ENCODE measurements around the gene PLEKHM3. TPM values are rescaled to one million over a fixed set of nuclear protein-coding genes. Genes with fewer than 3 reads are reported as not detected.

PLEKHM3 gene
- total RNA-seq, 1 donor = 13.8 TPM

DNA sequence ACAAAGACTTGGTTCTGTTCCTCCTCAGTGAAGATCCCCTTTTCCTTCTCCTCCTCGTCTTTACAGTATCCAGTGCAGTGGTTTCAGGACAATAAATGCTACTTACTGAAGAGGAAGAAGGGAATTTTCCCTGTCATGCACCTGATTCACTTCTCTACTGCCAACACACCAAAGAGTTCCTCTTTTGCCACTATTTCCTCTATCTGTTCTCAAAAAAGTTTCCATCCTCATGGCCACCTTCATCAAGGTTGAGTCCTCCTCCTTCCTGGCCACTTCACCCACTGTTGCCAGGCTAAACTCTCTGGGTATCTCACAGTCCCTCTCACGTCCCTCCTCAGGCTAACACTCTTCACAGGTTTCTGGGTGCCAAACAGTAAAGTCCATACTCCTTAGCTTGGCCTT lies 41.7 kb downstream of the PLEKHM3 start:
- no peak for DNase-seq (ENCODE audit: low read depth)
- TF ChIP-seq, protein P1, sequence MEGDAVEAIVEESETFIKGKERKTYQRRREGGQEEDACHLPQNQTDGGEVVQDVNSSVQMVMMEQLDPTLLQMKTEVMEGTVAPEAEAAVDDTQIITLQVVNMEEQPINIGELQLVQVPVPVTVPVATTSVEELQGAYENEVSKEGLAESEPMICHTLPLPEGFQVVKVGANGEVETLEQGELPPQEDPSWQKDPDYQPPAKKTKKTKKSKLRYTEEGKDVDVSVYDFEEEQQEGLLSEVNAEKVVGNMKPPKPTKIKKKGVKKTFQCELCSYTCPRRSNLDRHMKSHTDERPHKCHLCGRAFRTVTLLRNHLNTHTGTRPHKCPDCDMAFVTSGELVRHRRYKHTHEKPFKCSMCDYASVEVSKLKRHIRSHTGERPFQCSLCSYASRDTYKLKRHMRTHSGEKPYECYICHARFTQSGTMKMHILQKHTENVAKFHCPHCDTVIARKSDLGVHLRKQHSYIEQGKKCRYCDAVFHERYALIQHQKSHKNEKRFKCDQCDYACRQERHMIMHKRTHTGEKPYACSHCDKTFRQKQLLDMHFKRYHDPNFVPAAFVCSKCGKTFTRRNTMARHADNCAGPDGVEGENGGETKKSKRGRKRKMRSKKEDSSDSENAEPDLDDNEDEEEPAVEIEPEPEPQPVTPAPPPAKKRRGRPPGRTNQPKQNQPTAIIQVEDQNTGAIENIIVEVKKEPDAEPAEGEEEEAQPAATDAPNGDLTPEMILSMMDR (IDR thresholded peaks at IDR 0.05; ENCODE audit: insufficient read depth, low read depth, low read length) = no peak
- no peak overlapping the region for H3K4me3 ChIP-seq (ENCODE audit: low read depth, low read length)

GRCh38 chr2:207978177-207978948 lies 47.0 kb downstream of the PLEKHM3 start:
- H3K4me3 ChIP-seq (ENCODE audit: low read depth, low read length) = no peak overlapping the region
- no peak for DNase-seq (ENCODE audit: low read depth)
- TF ChIP-seq, protein P1 (IDR thresholded peaks at IDR 0.05; ENCODE audit: insufficient read depth, low read depth, low read length) = no peak

DNA sequence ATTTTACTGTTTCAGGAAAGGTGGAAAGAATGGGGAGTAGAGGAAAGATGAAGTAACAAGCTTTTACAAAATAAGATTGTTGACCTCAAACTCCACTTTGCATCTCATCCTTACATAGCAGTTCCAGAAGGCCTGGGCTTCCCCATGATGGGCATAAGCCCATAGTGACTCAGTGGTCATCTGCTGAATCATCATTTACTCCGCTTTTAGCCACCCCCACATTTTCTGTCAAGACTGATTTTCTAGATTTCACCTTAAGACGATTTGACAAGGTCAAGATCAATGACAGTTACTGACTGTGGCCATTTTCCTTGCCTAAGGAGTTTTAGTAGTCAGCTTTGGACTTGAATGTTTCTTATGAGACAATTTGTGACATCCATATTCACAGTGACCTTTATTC lies 49.4 kb downstream of the PLEKHM3 start:
- H3K4me3 ChIP-seq (ENCODE audit: low read depth, low read length) = no peak overlapping the region
- TF ChIP-seq, protein P1 (IDR thresholded peaks at IDR 0.05; ENCODE audit: insufficient read depth, low read depth, low read length) = no peak

DNA sequence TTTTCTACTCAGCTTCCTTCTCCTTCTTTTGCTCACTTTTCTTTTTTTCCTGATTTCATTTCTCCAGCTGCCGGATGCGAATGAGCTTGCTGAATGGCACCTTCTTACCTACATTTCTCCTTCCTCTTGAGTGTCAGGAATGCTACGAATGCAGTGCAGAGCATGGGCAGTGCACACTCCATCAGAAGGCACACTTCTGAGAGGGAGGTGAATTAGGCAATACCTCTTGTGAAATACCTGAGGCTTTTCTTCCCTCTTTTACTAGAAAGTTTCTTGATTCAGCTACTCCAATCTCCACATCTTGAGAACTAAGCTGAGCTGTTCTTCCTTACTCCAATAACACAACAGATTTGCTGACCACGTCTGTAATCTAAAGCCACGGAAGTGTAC lies 51.1 kb downstream of the PLEKHM3 start:
- TF ChIP-seq, protein P1 (IDR thresholded peaks at IDR 0.05; ENCODE audit: insufficient read depth, low read depth, low read length) = no peak
- DNase-seq (ENCODE audit: low read depth) = no peak
- H3K4me3 ChIP-seq (ENCODE audit: low read depth, low read length) = no peak overlapping the region

More for the DNA sequence above, 49.4 kb downstream of the PLEKHM3 start:
- no peak for DNase-seq (ENCODE audit: low read depth)

DNA sequence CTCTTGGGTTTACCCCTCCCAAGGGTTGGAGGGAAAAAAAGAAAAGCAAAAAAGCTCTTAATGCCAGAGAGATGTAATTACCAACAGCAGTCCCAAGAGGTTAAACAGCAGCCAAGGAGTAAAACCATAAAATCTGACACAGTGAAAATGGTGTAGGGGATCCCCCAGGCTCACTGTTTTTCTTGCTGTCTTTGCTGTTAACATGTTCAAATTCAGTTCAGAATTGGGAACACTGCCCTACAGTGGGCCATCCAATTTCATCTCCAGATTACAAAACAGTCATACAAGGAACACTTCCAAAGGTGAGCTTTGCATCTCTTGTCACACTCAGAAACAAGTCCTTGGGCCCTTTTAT lies 54.5 kb downstream of the PLEKHM3 start:
- no peak overlapping the region for H3K4me3 ChIP-seq (ENCODE audit: low read depth, low read length)
- DNase-seq (ENCODE audit: low read depth) = no peak
- TF ChIP-seq, protein P1 (IDR thresholded peaks at IDR 0.05; ENCODE audit: insufficient read depth, low read depth, low read length) = no peak

GRCh38 chr2:207970147-207970825 lies 55.0 kb downstream of the PLEKHM3 start:
- TF ChIP-seq, protein P1 (IDR thresholded peaks at IDR 0.05; ENCODE audit: insufficient read depth, low read depth, low read length) = no peak
- no peak overlapping the region for H3K4me3 ChIP-seq (ENCODE audit: low read depth, low read length)
- no peak for DNase-seq (ENCODE audit: low read depth)
